ENCODE data around the gene SLC7A6.
A peak's percentile ranks its signal among the peaks of the same experiment; 100 is the strongest.

SLC7A6 gene

DNA sequence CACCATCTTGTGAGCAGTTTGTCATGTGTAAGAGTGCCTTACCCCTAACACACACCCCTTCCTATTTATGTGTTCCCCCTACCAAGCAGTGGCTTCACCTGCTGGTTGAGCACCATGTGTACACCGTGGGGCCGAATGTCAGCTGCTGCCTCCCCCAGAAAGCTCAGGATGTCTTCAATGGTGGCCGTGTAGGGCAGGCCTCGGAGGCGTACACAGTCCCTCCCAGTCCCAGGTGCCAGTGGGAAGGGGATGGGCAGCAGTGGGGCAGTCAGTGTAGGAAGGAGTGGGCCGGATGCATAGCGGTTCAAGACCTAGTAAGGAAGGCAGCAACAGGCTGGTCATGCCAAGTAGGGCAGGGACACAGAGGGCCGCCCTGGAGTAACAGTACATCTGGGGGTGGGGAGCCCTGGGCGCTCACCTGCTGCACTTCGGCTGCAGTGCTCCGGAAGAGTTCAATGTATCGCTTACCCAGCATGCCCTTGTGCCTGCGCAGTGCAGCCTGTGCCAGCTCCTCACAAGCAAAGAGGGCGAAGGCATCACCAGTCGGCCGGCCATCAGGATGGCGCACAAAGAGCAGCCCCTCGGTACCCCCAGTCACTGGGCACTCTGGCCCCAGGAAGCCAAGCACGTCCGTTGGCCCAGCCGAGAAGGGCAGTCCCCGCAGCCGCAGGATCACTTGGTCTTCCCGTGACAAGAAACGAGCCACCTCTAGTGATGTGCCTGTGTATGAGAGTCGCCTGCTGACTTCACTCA is 32.8 kb upstream of the SLC7A6 start:
- H3K4me1 Mint-ChIP-seq, result peaks cover 71% of the 10 kb centered on the region
- no peak overlapping the region for H3K4me3 Mint-ChIP-seq
- no peak for DNase-seq
- no peaks in the 10 kb centered on the region for H3K9me3 Mint-ChIP-seq
- H3K27me3 Mint-ChIP-seq, result no peaks in the 10 kb centered on the region
- no peak for ATAC-seq
- H3K27ac Mint-ChIP-seq, result peak overlapping the region in 1 of 2 donors; percentile 86

GRCh38 chr16:68232335-68232734 is 32.0 kb upstream of the SLC7A6 start:
- ATAC-seq (no peak), DNase-seq (no peak)
- peaks cover 71% of the 10 kb centered on the region for H3K4me1 Mint-ChIP-seq
- H3K27me3 Mint-ChIP-seq, result no peaks in the 10 kb centered on the region
- no peak overlapping the region for H3K4me3 Mint-ChIP-seq
- H3K9me3 Mint-ChIP-seq, result no peaks in the 10 kb centered on the region
- no peak overlapping the region for H3K27ac Mint-ChIP-seq

GRCh38 chr16:68233085-68233834 is 31.1 kb upstream of the SLC7A6 start:
- Mint-ChIP-seq H3K4me1 (peaks cover 70% of the 10 kb centered on the region), H3K27ac (peak overlapping the region in 1 of 2 donors; percentile 37), H3K27me3 (no peaks in the 10 kb centered on the region), H3K4me3 (no peak overlapping the region), H3K9me3 (no peaks in the 10 kb centered on the region)
- ATAC-seq (peak; percentile 41), DNase-seq (peak in 1 of 2 donors; percentile 37)

DNA sequence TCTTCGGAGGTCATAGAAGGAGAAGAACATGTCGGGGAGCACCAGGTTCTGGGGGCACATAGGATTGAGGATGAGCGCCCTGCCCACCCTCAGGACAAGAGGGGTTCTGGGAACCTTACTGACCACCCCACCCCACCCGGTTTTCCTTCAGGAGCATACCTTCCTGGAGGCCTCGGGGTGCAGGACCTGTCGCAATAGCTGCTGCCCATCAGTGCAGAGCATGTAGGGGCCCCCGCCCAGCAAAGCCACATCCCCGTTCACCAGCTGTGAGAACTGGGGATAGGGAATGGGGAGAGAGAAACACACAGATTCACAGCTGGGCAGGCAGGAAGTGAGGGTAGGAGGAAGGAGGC is 30.5 kb upstream of the SLC7A6 start:
- no peaks in the 10 kb centered on the region for H3K27me3 Mint-ChIP-seq
- H3K27ac Mint-ChIP-seq, result peak overlapping the region in 1 of 2 donors; percentile 77

GRCh38 chr16:68234188-68235107 is 29.9 kb upstream of the SLC7A6 start:
- DNase-seq (peak in 1 of 2 donors; percentile 14), ATAC-seq (no peak)
- H3K4me1 Mint-ChIP-seq, result peaks cover 68% of the 10 kb centered on the region
- H3K27me3 Mint-ChIP-seq, result no peaks in the 10 kb centered on the region
- peak overlapping the region in 1 of 2 donors; percentile 77 for H3K27ac Mint-ChIP-seq
- H3K9me3 Mint-ChIP-seq, result no peaks in the 10 kb centered on the region
- H3K4me3 Mint-ChIP-seq, result peak overlapping the region; percentile 5 to 7

More for the DNA sequence above, 30.5 kb upstream of the SLC7A6 start:
- no peak overlapping the region for H3K4me3 Mint-ChIP-seq
- peaks cover 69% of the 10 kb centered on the region for H3K4me1 Mint-ChIP-seq
- DNase-seq, result no peak
- no peak for ATAC-seq
- no peaks in the 10 kb centered on the region for H3K9me3 Mint-ChIP-seq

- Mint-ChIP-seq H3K4me3 (peak overlapping the region in 1 of 2 donors; percentile 63), H3K4me1 (peaks cover 75% of the 10 kb centered on the region), H3K9me3 (no peaks in the 10 kb centered on the region), H3K27me3 (no peaks in the 10 kb centered on the region), H3K27ac (peak overlapping the region in 1 of 2 donors; percentile 68)
- no peak for ATAC-seq
- peak in 1 of 2 donors; percentile 14 for DNase-seq
Observed at GRCh38 chr16:68235108-68235886, 29.0 kb upstream of the SLC7A6 start.

DNA sequence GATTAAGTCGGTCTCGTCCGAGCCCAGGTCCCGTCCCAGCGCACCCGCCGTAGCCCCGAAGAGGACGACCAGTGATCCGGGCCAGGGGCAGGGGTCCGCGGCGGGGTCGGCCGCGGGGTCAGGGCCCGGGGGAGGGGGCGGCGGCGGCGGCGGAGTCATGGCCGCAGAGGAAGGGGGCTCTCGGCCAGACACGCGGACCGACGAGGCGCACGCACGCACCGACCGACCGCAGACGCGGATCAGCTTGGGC is 28.5 kb upstream of the SLC7A6 start, which contains the start of gene ESRP2:
Gene ESRP2 (minus strand): TSS at position 241 of the 250 bp plus-strand sequence. CDS start 82 bp downstream, at position 159.
- Mint-ChIP-seq H3K27ac (peak within 1 kb of the TSS in 1 of 2 donors; percentile 96), H3K27me3 (no peaks in the 10 kb centered on the region), H3K4me1 (peaks cover 75% of the 10 kb centered on the region), H3K9me3 (no peaks in the 10 kb centered on the region), H3K4me3 (peak within 1 kb of the TSS; percentile 94 to 99)
- no peak for ATAC-seq
- no peak for DNase-seq

DNA sequence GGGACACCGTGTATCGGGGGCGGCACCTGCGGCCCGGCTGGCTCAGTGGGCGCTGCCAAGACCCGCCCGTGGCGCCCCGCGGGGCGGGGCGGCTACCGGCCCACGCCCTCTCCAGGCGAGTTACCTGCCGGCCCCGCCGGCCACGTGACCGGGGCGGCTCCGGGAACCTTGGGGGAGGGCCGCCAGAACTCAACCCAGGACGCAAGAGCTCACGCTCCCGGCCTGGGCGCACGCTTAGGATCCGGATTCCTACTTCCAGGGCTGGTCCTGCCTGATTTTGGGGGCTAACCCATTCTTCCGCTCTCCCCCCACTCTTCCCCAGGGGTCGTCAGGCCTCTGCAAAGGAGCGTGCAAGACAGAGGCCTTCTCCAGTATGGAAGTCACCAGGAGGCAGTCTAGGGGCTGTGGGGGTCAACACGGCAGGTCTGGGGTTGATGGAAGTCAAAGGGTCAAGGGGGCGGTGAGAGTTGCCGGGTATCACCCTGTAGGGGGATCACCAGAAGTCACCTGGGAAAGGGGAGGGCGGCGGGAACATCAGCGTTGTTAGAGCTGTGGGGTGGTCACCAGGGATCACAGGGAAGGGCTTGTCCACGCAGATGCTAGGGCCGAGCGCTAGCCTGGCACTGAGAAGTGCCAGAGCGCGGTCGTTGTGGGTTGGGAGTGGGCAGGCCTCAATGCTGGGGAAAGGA is 28.0 kb upstream of the SLC7A6 start:
- H3K27me3 Mint-ChIP-seq, result no peaks in the 10 kb centered on the region
- H3K4me3 Mint-ChIP-seq, result peak overlapping the region; percentile 94 to 99
- peak in 1 of 2 donors; percentile 50 for DNase-seq
- peaks cover 75% of the 10 kb centered on the region for H3K4me1 Mint-ChIP-seq
- peak; percentile 4 for ATAC-seq
- H3K27ac Mint-ChIP-seq, result peak overlapping the region in 1 of 2 donors; percentile 84
- H3K9me3 Mint-ChIP-seq, result no peaks in the 10 kb centered on the region

DNA sequence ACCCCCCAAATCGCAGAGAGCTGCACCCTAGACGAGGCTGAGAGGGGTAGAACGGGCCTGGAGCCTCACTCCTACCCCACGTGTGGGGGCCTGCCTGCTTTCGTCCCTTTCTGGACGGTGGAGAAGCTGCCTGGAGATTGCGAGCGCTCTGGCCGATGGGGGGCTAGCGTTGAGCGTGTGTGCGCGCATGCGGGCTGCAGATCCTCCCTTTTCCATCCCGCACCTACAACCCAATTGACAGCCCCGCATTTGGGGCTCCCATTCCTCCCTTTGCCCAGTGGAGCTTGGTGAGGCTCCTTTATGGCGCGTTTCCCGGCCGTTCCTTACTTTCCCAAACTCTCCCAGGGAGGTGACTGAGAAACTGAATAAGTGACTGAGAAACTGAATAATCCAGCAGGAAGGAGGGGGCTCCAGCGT is 27.5 kb upstream of the SLC7A6 start:
- H3K27me3 Mint-ChIP-seq, result no peaks in the 10 kb centered on the region
- DNase-seq, result peak in 1 of 2 donors; percentile 58

GRCh38 chr16:68237243-68238028 is 26.9 kb upstream of the SLC7A6 start:
- Mint-ChIP-seq H3K9me3 (no peaks in the 10 kb centered on the region), H3K4me1 (peaks cover 71% of the 10 kb centered on the region), H3K27me3 (no peaks in the 10 kb centered on the region), H3K27ac (peak overlapping the region; percentile 96 to 98), H3K4me3 (peak overlapping the region; percentile 94 to 99)
- ATAC-seq (peak; percentile 77), DNase-seq (peak; percentile 88 to 91)

More for the DNA sequence above, 27.5 kb upstream of the SLC7A6 start:
- H3K27ac Mint-ChIP-seq, result peak overlapping the region; percentile 40 to 96
- no peaks in the 10 kb centered on the region for H3K9me3 Mint-ChIP-seq
- peak; percentile 17 for ATAC-seq
- peaks cover 75% of the 10 kb centered on the region for H3K4me1 Mint-ChIP-seq
- H3K4me3 Mint-ChIP-seq, result peak overlapping the region; percentile 94 to 99

DNA sequence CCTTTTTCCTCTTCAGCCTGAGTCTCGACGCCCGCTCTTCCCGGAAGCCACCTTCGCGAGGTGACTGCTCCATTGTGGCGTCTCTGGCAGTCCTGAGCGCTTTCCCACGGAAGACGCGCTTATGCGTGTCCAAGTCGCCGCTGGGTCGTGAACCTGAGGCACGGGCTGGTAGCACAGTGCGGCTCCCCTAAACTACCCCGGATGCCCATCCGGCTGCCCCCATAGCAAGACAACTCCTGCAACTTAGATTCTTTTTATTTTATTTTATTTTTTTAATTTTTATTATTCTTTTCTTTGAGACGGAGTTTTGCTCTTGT is 26.3 kb upstream of the SLC7A6 start:
- Mint-ChIP-seq H3K9me3 (no peaks in the 10 kb centered on the region), H3K4me3 (peak overlapping the region; percentile 94 to 99), H3K4me1 (peaks cover 66% of the 10 kb centered on the region), H3K27me3 (no peaks in the 10 kb centered on the region), H3K27ac (peak overlapping the region; percentile 92 to 98)
- ATAC-seq (no peak), DNase-seq (no peak)

DNA sequence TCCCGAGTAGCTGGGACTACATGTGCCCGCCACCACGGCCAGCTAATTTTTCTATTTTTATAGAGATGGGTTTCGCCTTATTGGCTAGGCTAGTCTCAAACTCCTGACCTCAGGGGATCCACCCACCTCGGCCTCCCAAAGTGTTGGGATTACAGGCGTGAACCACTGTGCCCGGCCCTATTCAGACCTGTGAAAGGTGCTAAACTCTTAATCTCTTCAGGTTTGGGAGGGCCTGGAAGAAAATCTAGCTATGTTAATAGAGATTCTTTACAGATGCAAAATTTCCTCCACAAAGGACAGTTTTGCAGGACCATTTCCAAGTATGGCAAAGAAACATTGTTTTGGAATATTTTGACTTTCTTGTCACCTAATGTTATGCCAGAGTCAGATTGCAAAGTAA is 22.2 kb upstream of the SLC7A6 start:
- H3K27ac Mint-ChIP-seq, result no peak overlapping the region
- H3K27me3 Mint-ChIP-seq, result no peaks in the 10 kb centered on the region
- DNase-seq (no peak), ATAC-seq (no peak)
- H3K4me1 Mint-ChIP-seq, result peaks cover 57% of the 10 kb centered on the region
- no peaks in the 10 kb centered on the region for H3K9me3 Mint-ChIP-seq
- H3K4me3 Mint-ChIP-seq, result no peak overlapping the region

DNA sequence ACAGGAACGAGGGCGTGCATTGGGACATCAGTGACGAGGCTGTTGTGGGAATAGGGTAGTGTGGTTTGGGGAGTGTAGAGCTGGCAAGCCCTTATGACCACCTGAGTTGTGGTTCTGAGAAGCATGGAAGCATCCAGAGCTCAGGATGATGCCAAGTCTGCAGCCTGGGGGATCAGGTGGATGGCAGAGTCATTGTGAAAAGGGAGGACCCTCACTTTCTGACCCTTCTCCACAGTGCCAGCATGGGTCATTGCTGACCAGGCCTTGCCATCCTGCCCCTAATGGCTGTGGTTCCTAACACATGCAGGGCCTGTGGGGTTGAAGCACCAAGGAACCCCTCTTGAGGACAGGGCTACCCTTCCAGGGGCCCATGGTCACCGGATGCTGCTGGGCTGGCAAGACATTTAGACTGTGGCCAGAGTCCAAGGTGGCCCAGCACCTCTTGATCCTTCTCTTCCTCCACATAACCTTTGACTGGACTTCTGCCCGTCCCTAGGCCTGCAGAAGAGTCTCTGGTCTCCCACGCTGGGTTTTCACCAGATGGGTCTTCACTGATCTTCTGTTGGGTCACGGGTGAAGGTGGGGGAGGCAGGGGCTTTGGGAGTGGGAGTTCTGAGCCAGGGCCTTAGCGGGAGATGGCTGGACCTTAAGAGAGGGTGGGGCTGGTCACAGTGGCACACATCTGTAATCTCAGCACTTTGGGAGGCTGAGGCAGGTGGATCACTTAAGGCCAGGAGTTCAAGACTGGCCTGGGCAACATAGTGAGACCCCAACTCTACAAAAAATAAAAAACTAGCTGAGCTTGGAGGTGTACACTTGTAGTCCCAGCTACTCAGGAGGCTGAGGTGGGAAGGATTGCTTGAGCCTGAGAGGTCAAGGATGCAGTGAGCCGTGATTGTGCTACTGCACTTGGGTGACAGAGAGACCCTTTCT is 21.1 kb upstream of the SLC7A6 start:
- Mint-ChIP-seq H3K4me1 (peaks cover 58% of the 10 kb centered on the region), H3K27me3 (no peaks in the 10 kb centered on the region), H3K9me3 (no peaks in the 10 kb centered on the region), H3K4me3 (peak overlapping the region; percentile 35 to 37), H3K27ac (no peak overlapping the region)
- DNase-seq (no peak), ATAC-seq (no peak)
